MCF 10A (cell line): ENCODE measurements around the gene HLA-A. TPM values are rescaled to one million over a fixed set of nuclear protein-coding genes. Genes with fewer than 3 reads are reported as not detected.
A peak's percentile ranks its signal among the peaks of the same experiment; 100 is the strongest.

Experiments
- BruUV-seq: library from RNA; stranded (reverse); fragments of 400-500 nt; replicated peaks from 2 replicates; lab custom pipeline; 2021; lab: Mats Ljungman, UMichigan
- CTCF ChIA-PET: fragments of 300-600 bp; sonication (Branson Sonifier 250); formaldehyde crosslinking; extraction: SDS; loops from one replicate; lab custom pipeline; 2021; ENCODE audit warnings: antibody characterized with exemption, inconsistent platforms; lab: Yijun Ruan, JAX
- POLR2A ChIA-PET: fragments of 300-600, 350-650 bp; sonication (Branson Sonifier 250); formaldehyde crosslinking; extraction: SDS; loops from one replicate; lab custom pipeline; 2020; ENCODE audit warnings: antibody characterized with exemption, inconsistent platforms; lab: Yijun Ruan, JAX
- DNase-seq: peaks from one replicate; pipeline ENCODE4 v3.0.0-alpha.2; 2018; ENCODE audit not compliant: unreplicated experiment
- H3K27ac Mint-ChIP-seq: one replicate; pipeline ENCODE4 v1.8.0; 2022; ENCODE audit warnings: mild to moderate bottlenecking, low read depth, mixed read lengths; ENCODE audit not compliant: unreplicated experiment
- H3K27me3 Mint-ChIP-seq: one replicate; pipeline ENCODE4 v1.8.0; 2022; ENCODE audit warnings: mixed read lengths; ENCODE audit not compliant: insufficient read depth, unreplicated experiment
- H3K36me3 Mint-ChIP-seq: one replicate; pipeline ENCODE4 v1.8.0; 2022; ENCODE audit warnings: mild to moderate bottlenecking, moderate library complexity, mixed read lengths; ENCODE audit not compliant: insufficient read depth, unreplicated experiment
- H3K4me1 Mint-ChIP-seq: one replicate; pipeline ENCODE4 v1.8.0; 2022; ENCODE audit warnings: mixed read lengths; ENCODE audit not compliant: insufficient read depth, unreplicated experiment
- H3K4me3 Mint-ChIP-seq: one replicate; pipeline ENCODE4 v1.8.0; 2022; ENCODE audit warnings: mild to moderate bottlenecking, moderate library complexity, mixed read lengths; ENCODE audit not compliant: unreplicated experiment
- H3K9me3 Mint-ChIP-seq: one replicate; pipeline ENCODE4 v1.8.0; 2022; ENCODE audit warnings: mixed read lengths; ENCODE audit not compliant: unreplicated experiment
- intact Hi-C: fragments of 100-400 bp; cut with micrococcal nuclease; formaldehyde crosslinking; loops from 2 replicates; pipeline ENCODE4 v1.14.1; 2022
- total RNA-seq: library from RNA; stranded (reverse); gene quantifications from 2 replicates; pipeline ENCODE4 v1.2.3, GENCODE V29; 2022
- TF ChIP-seq, protein P1 (sequence below): fragments of 200-600 bp; IDR thresholded peaks from one replicate; pipeline ENCODE4 v1.8.0; 2022; ENCODE audit warnings: antibody characterized with exemption, mild to moderate bottlenecking; ENCODE audit not compliant: unreplicated experiment

The HLA-A gene
- total RNA-seq, 1 experiment from 2014 or later: 139 TPM

- H3K9me3 Mint-ChIP-seq: no peaks in the 10 kb centered on the region
- DNase-seq: peak; percentile 20
- TF ChIP-seq, protein P1, sequence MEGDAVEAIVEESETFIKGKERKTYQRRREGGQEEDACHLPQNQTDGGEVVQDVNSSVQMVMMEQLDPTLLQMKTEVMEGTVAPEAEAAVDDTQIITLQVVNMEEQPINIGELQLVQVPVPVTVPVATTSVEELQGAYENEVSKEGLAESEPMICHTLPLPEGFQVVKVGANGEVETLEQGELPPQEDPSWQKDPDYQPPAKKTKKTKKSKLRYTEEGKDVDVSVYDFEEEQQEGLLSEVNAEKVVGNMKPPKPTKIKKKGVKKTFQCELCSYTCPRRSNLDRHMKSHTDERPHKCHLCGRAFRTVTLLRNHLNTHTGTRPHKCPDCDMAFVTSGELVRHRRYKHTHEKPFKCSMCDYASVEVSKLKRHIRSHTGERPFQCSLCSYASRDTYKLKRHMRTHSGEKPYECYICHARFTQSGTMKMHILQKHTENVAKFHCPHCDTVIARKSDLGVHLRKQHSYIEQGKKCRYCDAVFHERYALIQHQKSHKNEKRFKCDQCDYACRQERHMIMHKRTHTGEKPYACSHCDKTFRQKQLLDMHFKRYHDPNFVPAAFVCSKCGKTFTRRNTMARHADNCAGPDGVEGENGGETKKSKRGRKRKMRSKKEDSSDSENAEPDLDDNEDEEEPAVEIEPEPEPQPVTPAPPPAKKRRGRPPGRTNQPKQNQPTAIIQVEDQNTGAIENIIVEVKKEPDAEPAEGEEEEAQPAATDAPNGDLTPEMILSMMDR: no peak
- H3K27ac Mint-ChIP-seq: no peak overlapping the region
- H3K4me3 Mint-ChIP-seq: no peak overlapping the region
- no peaks in the 10 kb centered on the region for H3K4me1 Mint-ChIP-seq
- CTCF ChIA-PET: interaction anchor here (0.8 kb wide), 1 partner anchor 61 kb away, joined by 3 read pairs; no protein-coding TSS in a partner anchor
- H3K36me3 Mint-ChIP-seq: no peaks in the 10 kb centered on the region
- BruUV-seq: no TSS peak
- POLR2A ChIA-PET: no interaction called here
- peaks cover 48% of the 10 kb centered on the region for H3K27me3 Mint-ChIP-seq
- intact Hi-C loops: no loop called here
These were observed 32.3 kb upstream of the HLA-A start for GRCh38 chr6:29909985-29910384.

- no peaks in the 10 kb centered on the region for H3K36me3 Mint-ChIP-seq
- H3K4me3 Mint-ChIP-seq: no peak overlapping the region
- no peak for DNase-seq
- H3K27me3 Mint-ChIP-seq: peaks cover 34% of the 10 kb centered on the region
- no peaks in the 10 kb centered on the region for H3K4me1 Mint-ChIP-seq
- ChIA-PET POLR2A (no interaction called here), CTCF (interaction anchor here (0.5 kb wide), 1 partner anchor 191 kb away, joined by 3 read pairs; no protein-coding TSS in a partner anchor)
- H3K9me3 Mint-ChIP-seq: no peaks in the 10 kb centered on the region
- TF ChIP-seq, protein P1: no peak
- BruUV-seq: no TSS peak
- intact Hi-C loops: no loop called here
- no peak overlapping the region for H3K27ac Mint-ChIP-seq
These were observed 29.5 kb upstream of the HLA-A start for GRCh38 chr6:29912840-29913239.

GRCh38 chr6:29916741-29917140 is 25.6 kb upstream of the HLA-A start:
- BruUV-seq: no TSS peak

GRCh38 chr6:29917857-29918256 is 24.5 kb upstream of the HLA-A start:
- Mint-ChIP-seq H3K9me3 (no peaks in the 10 kb centered on the region), H3K36me3 (no peaks in the 10 kb centered on the region), H3K4me3 (no peak overlapping the region), H3K27me3 (peaks cover 50% of the 10 kb centered on the region), H3K27ac (no peak overlapping the region), H3K4me1 (no peaks in the 10 kb centered on the region)
- TF ChIP-seq, protein P1: no peak
- DNase-seq: no peak
- ChIA-PET POLR2A (no interaction called here), CTCF (no interaction called here)
- intact Hi-C loops: no loop called here
- no TSS peak for BruUV-seq

More at GRCh38 chr6:29916741-29917140, 25.6 kb upstream of the HLA-A start:
- intact Hi-C loops: no loop called here
- ChIA-PET POLR2A (no interaction called here), CTCF (no interaction called here)
- DNase-seq: no peak
- Mint-ChIP-seq H3K9me3 (no peaks in the 10 kb centered on the region), H3K4me1 (no peaks in the 10 kb centered on the region), H3K27me3 (peaks cover 61% of the 10 kb centered on the region), H3K4me3 (no peak overlapping the region), H3K27ac (no peak overlapping the region), H3K36me3 (no peaks in the 10 kb centered on the region)
- TF ChIP-seq, protein P1: no peak
